Peyer's patch (tissue), 4 donors: ENCODE data around the gene SLC27A5. TPM values are rescaled to one million over a fixed set of nuclear protein-coding genes. Genes with fewer than 3 reads are reported as not detected.
"Not testable (repeated sequence)": the region's sequence is repeated elsewhere in the genome, so short reads cannot be mapped to it uniquely, and the experiment has no call there.

Source experiments
- DNase-seq, 3 donors: peaks; one replicate each; pipeline ENCODE4 v3.0.0-alpha.2; 2017 to 2019
- H3K27ac ChIP-seq, 4 donors: fragments of 200-600 bp; sonication (generic); one replicate each; pipeline ENCODE4 v1.5.1; 2016 to 2019
- H3K27me3 ChIP-seq, 2 donors: fragments of 200-600 bp; sonication (generic); one replicate each; pipeline ENCODE4 v1.5.1; 2019
- H3K36me3 ChIP-seq, 3 donors: fragments of 200-600 bp; sonication (generic); one replicate each; pipeline ENCODE4 v1.5.1; 2016 to 2019
- H3K4me1 ChIP-seq, 4 donors: fragments of 200-600 bp; sonication (generic); one replicate each; pipeline ENCODE4 v1.5.1; 2016 to 2019
- H3K4me3 ChIP-seq, 4 donors: fragments of 200-600 bp; sonication (generic); 1 replicate in 3 of 4; 2 replicates in 1 of 4; pipeline ENCODE4 v1.5.1; 2016 to 2019; ENCODE audit warnings: mild to moderate bottlenecking in 1 of 4
- H3K9me3 ChIP-seq, 4 donors: fragments of 200-600 bp; sonication (generic); one replicate each; pipeline ENCODE4 v1.5.1; 2016 to 2019; ENCODE audit warnings: mild to moderate bottlenecking in 1 of 4
- POLR2A ChIP-seq, 2 donors: fragments of 450-650 bp; IDR thresholded peaks; one replicate each; pipeline ENCODE4 v1.5.1; 2017; ENCODE audit warnings: antibody characterized with exemption in 2 of 2, mild to moderate bottlenecking in 2 of 2, moderate library complexity in 2 of 2
- total RNA-seq, 4 donors: library from RNA; depleted of rRNA; stranded (reverse); fragments of >200 nt; gene quantifications; one replicate each; pipeline ENCODE4 v1.1.0, GENCODE V29; 2016
- TF ChIP-seq, protein P1 (sequence below), 6 experiments: fragments of 450-650 bp in 4 of 6; fragments of 200-600 bp in 2 of 6; sonication (generic) in 1 of 6; IDR thresholded peaks; one replicate each; pipeline ENCODE4 v1.5.1; 2017 to 2019; ENCODE audit warnings: antibody characterized with exemption in 6 of 6, mild to moderate bottlenecking in 3 of 6, moderate library complexity in 1 of 6

Gene SLC27A5
- total RNA-seq, 4 donors from 2014 or later: 0.88 to 6.3 (median 2.3) TPM

DNA sequence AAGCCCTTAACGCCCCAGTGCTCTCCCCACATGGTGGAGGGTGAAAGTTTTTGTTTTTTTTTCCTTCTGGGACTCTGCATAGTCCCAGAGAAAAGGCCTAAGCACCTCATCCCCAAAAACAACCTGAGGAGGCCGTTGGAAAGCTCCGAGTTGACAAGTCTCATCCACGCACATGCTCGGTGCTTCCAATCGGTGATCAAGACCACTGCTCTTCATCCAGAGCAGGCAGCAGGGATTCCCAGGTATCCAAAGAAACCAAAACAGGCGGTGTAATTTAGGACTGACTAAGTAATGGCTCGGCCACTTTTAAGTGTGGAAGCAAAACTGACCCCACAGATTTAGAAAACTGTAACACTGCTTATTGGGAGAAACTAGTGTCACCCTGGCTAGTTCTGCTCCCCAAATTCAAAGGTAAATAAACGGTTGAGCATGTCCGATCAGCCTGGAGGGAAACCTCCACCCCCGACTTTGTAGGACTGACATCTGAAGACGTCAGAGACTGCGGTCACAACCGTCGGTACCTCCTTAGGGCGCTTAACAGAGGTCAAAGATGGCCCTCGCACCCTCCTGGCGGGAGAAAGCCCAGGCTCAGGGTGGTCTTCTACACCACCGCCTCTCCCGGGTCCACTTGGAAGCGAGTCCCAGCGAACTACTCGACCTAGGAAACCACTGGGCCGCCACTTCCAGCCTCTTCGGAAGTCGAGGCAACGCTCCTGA lies 36.6 kb downstream of the SLC27A5 start:
- Histone ChIP-seq H3K4me1 (peaks cover 0 to 18% (median 6%) of the 10 kb centered on the region in 4 donors), H3K36me3 (peaks cover 0 to 30% (median 0%) of the 10 kb centered on the region in 3 donors), H3K9me3 (no peaks in the 10 kb centered on the region), H3K27me3 (no peaks in the 10 kb centered on the region), H3K27ac (peak overlapping the region; percentile 79 to 89 (median 86)), H3K4me3 (peak overlapping the region; percentile 66 to 71 (median 68))
- DNase-seq: no peak
- no peak for TF ChIP-seq POLR2A (IDR thresholded peaks at IDR 0.05)
- TF ChIP-seq, protein P1, sequence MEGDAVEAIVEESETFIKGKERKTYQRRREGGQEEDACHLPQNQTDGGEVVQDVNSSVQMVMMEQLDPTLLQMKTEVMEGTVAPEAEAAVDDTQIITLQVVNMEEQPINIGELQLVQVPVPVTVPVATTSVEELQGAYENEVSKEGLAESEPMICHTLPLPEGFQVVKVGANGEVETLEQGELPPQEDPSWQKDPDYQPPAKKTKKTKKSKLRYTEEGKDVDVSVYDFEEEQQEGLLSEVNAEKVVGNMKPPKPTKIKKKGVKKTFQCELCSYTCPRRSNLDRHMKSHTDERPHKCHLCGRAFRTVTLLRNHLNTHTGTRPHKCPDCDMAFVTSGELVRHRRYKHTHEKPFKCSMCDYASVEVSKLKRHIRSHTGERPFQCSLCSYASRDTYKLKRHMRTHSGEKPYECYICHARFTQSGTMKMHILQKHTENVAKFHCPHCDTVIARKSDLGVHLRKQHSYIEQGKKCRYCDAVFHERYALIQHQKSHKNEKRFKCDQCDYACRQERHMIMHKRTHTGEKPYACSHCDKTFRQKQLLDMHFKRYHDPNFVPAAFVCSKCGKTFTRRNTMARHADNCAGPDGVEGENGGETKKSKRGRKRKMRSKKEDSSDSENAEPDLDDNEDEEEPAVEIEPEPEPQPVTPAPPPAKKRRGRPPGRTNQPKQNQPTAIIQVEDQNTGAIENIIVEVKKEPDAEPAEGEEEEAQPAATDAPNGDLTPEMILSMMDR (IDR thresholded peaks at IDR 0.05): no peak

DNA sequence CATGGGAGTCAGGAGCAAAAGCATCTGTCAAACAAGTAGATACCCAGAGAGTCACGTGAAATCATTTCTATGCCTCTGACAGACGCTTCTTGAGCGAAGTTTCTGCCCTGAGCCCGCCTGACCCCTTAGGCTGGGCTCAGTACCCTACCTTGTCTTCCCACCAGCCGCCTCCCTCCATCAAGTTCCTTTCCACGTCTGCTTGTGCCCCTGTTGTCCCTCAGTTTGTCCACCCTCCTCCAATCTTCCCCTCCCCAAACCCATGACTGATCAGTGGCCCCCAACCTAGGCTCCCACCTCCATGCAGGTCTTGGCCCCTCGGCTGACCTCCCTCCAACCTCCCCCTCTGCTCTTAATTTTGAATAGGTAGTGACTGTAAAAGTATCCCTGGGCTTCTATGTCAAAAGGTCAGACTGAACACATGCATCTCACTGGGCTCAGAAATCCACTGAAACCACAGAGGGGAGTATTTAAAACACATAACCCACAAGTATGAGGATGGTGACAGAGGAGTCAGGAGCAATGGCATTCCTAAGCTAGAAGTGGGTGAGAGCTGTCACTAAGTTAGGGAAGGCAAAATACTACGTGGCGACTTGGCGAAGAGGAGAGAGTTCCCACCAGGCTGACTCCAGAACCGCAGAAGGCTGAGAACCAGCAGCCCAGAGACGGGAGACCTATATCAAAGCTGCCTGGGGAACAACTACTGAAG lies 37.3 kb downstream of the SLC27A5 start:
- no peak for DNase-seq
- Histone ChIP-seq H3K4me1 (peaks cover 0 to 18% (median 6%) of the 10 kb centered on the region in 4 donors), H3K27ac (peak overlapping the region in 1 of 4 donors; percentile 79), H3K36me3 (peaks cover 0 to 32% (median 0%) of the 10 kb centered on the region in 3 donors), H3K27me3 (no peaks in the 10 kb centered on the region), H3K9me3 (no peaks in the 10 kb centered on the region), H3K4me3 (no peak overlapping the region)
- TF ChIP-seq POLR2A (IDR thresholded peaks at IDR 0.05): no peak
- TF ChIP-seq, protein P1 (IDR thresholded peaks at IDR 0.05): no peak

DNA sequence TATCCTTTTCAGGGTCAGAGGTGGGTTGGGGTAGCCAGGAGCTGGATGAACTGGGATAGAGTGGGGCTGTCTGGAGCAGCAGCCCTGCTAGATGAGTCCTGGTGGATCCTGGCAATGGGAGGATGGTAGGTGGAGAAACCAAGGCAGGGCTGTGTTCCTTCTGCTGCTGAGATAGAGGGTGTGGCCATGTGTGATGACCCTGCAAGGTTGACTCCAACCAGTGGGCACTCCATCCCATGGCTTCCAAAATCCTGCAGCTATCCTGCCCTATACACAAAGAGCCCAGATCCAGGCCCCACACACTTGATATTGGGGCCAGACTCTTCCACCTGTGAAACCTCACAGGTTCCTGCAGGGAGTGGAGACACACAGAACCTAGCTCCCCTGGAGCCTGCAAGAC lies 38.0 kb downstream of the SLC27A5 start:
- H3K4me3 ChIP-seq: no peak overlapping the region
- no peaks in the 10 kb centered on the region for H3K9me3 ChIP-seq
- TF ChIP-seq, protein P1 (IDR thresholded peaks at IDR 0.05): no peak
- TF ChIP-seq POLR2A (IDR thresholded peaks at IDR 0.05): no peak
- peaks cover 0 to 18% (median 6%) of the 10 kb centered on the region in 4 donors for H3K4me1 ChIP-seq
- no peak for DNase-seq
- H3K27ac ChIP-seq: no peak overlapping the region
- peaks cover 0 to 38% (median 0%) of the 10 kb centered on the region in 3 donors for H3K36me3 ChIP-seq
- H3K27me3 ChIP-seq: no peaks in the 10 kb centered on the region

DNA sequence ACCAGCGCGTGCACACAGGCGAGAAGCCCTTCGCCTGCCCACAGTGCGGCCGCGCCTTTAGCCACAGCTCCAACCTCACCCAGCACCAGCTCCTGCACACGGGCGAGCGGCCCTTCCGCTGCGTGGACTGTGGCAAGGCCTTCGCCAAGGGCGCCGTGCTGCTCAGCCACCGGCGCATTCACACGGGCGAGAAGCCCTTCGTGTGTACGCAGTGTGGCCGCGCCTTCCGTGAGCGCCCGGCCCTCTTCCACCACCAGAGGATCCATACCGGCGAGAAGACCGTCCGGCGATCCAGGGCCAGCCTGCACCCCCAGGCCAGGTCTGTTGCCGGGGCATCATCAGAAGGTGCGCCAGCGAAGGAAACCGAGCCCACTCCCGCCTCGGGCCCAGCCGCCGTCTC lies 40.1 kb downstream of the SLC27A5 start:
- TF ChIP-seq, protein P1 (IDR thresholded peaks at IDR 0.05): no peak
- no peak for TF ChIP-seq POLR2A (IDR thresholded peaks at IDR 0.05)

DNA sequence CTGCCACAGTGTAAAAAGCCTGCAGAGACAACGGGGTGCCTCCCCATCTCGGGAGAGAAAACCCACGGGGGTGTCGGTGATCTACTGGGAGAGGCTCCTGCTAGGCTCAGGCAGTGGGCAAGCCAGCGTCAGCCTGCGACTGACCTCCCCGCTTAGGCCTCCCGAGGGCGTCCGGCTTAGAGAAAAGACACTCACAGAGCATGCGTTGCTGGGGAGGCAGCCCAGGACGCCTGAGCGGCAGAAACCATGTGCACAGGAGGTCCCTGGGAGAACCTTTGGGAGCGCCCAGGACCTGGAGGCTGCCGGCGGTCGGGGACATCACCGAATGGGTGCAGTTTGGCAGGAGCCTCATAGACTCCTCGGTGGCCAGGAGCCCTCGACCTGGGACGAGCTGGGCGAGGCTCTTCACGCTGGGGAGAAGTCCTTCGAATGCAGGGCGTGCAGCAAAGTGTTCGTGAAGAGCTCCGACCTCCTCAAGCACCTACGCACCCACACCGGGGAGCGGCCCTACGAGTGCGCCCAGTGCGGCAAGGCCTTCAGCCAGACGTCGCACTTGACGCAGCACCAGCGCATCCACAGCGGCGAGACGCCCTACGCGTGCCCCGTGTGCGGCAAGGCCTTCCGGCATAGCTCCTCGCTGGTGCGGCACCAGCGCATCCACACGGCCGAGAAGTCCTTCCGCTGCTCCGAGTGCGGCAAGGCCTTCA lies 40.8 kb downstream of the SLC27A5 start:
- DNase-seq: not testable (repeated sequence)
- Histone ChIP-seq H3K4me1 (peaks cover 0 to 13% (median 10%) of the 10 kb centered on the region in 4 donors), H3K36me3 (peaks cover 0 to 38% (median 0%) of the 10 kb centered on the region in 3 donors)

More for the DNA sequence above, 40.1 kb downstream of the SLC27A5 start:
- peaks cover 0 to 17% (median 8%) of the 10 kb centered on the region in 4 donors for H3K4me1 ChIP-seq
- no peaks in the 10 kb centered on the region for H3K9me3 ChIP-seq
- no peak overlapping the region for H3K27ac ChIP-seq
- peaks cover 0 to 38% (median 0%) of the 10 kb centered on the region in 3 donors for H3K36me3 ChIP-seq
- H3K27me3 ChIP-seq: no peaks in the 10 kb centered on the region
- no peak overlapping the region for H3K4me3 ChIP-seq
- no peak for DNase-seq

More for the DNA sequence above, 40.8 kb downstream of the SLC27A5 start:
- H3K27ac ChIP-seq, H3K9me3 ChIP-seq, H3K4me3 ChIP-seq, H3K27me3 ChIP-seq: not testable (repeated sequence)
